ENCODE measurements around the gene LMO2. TPM values are rescaled to one million over a fixed set of nuclear protein-coding genes. Genes with fewer than 3 reads are reported as not detected.

LMO2 gene
- total and polyA plus RNA-seq, 4 donors: 1.5 to 81.9 (median 6.0) TPM

DNA sequence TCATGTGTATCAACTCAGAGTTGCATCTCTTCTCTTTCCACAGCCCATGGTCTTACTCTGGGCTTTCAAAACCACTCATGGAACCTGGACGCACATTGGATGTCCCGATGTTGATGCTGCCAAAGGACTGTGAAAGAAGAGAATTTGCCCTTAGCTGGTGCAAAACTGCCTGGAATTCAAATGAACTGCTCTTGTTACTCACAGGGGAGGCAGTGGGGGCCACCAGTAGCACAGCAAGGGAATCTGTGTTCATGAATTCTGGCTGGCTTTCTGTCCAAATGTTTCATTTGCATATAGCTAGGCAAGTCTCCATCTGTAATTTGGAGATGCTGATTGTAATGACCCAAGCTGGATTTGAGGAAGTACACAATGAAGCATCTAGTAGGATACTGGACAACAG is 24.9 kb downstream of the LMO2 start:
- H3K27ac ChIP-seq (ENCODE audit: low read depth in 1 of 2, low read length in 2 of 2): no peak overlapping the region
- H3K4me1 ChIP-seq (ENCODE audit: control insufficient read depth in 4 of 4, insufficient read depth in 4 of 4, low read length in 3 of 4): peaks cover 7 to 18% (median 12%) of the 10 kb centered on the region in 4 donors
- TF ChIP-seq NR2F2 (IDR thresholded peaks at IDR 0.05): no peak
- TF ChIP-seq TAF1 (conservative IDR thresholded peaks at IDR 0.05): no peak
- no peak for TF ChIP-seq FOXA2 (IDR thresholded peaks at IDR 0.05)
- no peak for TF ChIP-seq HNF4G (IDR thresholded peaks at IDR 0.05)
- TF ChIP-seq YY1 (IDR thresholded peaks at IDR 0.05): no peak
- no peak for TF ChIP-seq ATF3 (IDR thresholded peaks at IDR 0.05)
- TF ChIP-seq GABPA (IDR thresholded peaks at IDR 0.05 in 1 of 2, conservative IDR thresholded peaks at IDR 0.05 in 1 of 2): no peak
- no peak for TF ChIP-seq REST (IDR thresholded peaks at IDR 0.05)
- no peak for TF ChIP-seq RXRA (IDR thresholded peaks at IDR 0.05)
- TF ChIP-seq ZBTB33 (IDR thresholded peaks at IDR 0.05): no peak
- TF ChIP-seq FOXA1 (IDR thresholded peaks at IDR 0.05): no peak
- no peak for TF ChIP-seq RAD21 (IDR thresholded peaks at IDR 0.05)
- no peak for TF ChIP-seq CTCF (IDR thresholded peaks at IDR 0.05; ENCODE audit: low read depth, low read length, missing input control)
- no peak for TF ChIP-seq HNF4A (conservative IDR thresholded peaks at IDR 0.05)
- no peak for TF ChIP-seq SP1 (IDR thresholded peaks at IDR 0.05)
- TF ChIP-seq EGR1 (IDR thresholded peaks at IDR 0.05; ENCODE audit: low read depth in 2 of 2): no peak
- TF ChIP-seq JUND (IDR thresholded peaks at IDR 0.05): no peak
- TF ChIP-seq, protein P1, sequence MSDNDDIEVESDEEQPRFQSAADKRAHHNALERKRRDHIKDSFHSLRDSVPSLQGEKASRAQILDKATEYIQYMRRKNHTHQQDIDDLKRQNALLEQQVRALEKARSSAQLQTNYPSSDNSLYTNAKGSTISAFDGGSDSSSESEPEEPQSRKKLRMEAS (IDR thresholded peaks at IDR 0.05): no peak
- H3K27me3 ChIP-seq (ENCODE audit: control insufficient read depth in 4 of 4, insufficient read depth in 4 of 4, low read length in 3 of 4): peaks cover 0 to 3% (median 3%) of the 10 kb centered on the region in 4 donors
- no peak for DNase-seq (ENCODE audit: low spot score)
- 83% methylated on average over 2 of the region's 2 CpGs for WGBS
- H3K9me3 ChIP-seq (ENCODE audit: control insufficient read depth in 4 of 4, low read length in 3 of 4): no peaks in the 10 kb centered on the region
- H3K36me3 ChIP-seq (ENCODE audit: control insufficient read depth in 4 of 4, insufficient read depth in 3 of 4, low read depth in 1 of 4, low read length in 3 of 4): peaks cover 0 to 2% (median 0%) of the 10 kb centered on the region in 4 donors
- H3K9ac ChIP-seq (ENCODE audit: low read depth in 1 of 2, low read length in 2 of 2): no peak overlapping the region
- no peak overlapping the region for H3K4me3 ChIP-seq (ENCODE audit: low read depth in 1 of 3, low read length in 3 of 3)

Data from liver (tissue), 9 donors.